ENCODE results near the gene LAMB3.

LAMB3 gene

DNA sequence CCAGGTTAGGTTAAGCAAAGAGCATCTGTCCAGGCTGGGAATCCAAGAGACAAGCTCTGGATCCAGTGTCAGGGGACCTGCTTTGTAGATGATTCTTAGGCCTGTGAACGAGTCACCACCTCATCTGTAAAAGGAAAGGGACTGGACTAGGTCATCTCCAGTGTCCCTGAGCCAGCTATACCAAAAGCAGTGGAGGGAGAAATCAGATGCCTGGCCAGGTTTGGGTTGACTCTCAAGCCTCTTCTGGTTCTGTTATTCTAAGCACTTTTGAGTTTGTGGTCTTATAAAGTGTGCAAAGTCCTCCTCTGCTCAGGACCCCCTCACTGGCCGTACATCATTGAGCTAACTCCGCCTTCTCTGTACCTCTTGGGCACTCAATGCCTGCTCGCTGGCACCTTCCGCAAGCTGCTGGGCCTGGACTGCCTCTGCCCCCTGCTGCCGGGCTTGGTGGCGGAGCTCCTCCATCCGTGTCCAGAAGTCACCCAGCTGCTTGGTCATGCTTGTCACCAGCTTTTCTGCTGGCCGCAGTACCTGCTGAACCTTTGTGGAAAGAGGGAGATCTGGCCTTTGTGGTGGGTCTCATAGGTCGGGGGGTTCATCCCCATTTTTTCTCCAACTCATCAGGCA lies 35.1 kb downstream of the LAMB3 start:
- DNase-seq: no peak

DNA sequence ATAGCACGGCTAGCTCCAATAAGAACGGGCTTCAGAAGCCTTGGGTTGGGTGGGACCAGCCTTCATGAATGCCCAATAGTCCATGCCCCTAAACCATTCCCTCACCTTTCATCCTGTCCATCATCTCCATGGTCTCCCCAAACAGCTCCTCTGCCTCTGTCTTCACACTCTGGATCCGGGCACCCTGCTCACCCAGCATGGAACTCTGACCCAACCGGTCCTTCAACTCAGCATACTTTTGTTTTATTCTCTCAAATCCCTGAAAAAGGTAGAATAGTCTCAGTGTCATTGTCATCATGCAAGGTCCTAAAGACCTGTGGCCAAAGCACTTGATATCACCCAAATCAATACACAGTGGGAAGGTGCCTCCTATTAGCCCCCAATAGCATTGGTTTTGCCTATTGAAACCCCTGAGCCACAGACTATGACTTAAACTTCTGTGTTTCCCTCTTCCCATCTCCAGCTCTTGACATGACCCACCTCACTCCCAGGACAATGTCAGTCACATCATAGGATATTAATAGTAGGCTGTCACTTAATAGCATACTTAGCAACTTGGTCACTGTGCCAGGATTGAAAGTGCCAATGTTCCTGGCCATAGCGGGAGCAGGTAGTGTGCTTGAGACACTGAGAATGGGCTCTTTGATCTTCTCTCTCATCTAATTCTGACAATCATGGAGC lies 35.7 kb downstream of the LAMB3 start:
- DNase-seq: no peak

DNA sequence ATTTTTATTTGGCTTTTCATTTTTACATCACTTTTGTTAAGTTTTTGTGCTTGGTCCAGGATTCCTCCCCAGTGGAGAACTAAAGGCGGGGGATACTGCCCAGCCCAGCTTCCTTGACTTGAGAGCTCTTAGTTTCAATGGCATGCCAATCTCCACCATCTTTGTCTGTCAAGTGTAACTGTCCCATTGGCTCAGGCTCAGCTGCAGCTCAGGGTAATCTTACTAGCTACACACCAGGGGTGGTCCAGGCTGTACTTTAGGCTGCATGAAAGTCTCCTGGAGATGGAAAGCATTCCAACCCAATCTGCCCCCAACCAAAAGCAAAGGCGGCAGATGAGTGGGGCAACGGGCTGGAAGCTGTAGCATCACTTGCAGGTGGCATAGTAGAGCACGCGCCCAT lies 37.3 kb downstream of the LAMB3 start:
- no peak for DNase-seq

DNA sequence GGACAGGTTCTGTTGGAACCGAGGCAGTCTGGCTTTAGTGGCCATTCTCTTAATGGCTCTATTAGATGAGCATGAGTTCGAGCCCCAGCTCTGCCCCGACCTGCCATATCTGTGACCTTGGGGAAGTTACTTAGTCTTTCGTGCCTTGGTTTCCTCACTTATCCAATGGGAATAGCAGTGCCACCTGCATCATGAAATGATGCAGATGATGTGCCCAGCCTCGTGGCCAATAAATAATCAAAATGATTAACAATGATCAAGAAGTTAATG lies 38.1 kb downstream of the LAMB3 start:
- no peak for DNase-seq

DNA sequence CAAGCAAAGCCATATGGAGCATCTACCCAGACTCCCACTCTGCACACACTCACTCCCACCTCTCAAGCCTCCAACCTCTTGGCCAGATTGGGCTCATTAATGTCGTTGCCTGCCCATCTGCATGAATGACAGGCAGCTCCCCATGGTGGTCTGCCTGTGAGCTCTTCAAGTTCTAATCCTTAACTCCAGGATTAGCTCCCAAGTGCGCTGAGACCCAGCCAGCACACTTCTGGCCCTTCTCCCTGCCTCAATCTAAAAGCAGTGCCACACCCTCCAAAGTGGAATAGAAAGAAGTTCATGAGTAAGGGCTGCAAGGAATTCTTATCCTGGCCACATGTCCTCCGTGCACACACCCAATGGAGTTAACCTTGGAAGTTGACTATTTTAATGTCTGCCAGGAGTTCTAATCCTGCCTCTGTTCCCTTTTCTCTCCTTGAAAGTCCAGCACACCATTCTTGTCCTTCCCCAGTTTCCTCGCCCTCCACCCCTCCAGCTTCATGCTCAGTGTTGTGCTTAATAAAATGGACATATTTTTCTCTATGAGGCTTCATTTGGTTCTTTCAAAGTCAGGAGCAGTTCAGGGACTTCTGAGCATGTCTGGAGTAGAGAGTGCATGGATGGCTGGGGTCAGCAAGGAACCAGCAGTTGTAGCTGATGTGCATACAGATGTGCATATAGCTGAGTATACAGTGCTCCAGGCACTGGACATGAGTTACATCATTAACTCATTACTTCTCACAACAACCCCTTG lies 38.6 kb downstream of the LAMB3 start:
- DNase-seq: no peak

DNA sequence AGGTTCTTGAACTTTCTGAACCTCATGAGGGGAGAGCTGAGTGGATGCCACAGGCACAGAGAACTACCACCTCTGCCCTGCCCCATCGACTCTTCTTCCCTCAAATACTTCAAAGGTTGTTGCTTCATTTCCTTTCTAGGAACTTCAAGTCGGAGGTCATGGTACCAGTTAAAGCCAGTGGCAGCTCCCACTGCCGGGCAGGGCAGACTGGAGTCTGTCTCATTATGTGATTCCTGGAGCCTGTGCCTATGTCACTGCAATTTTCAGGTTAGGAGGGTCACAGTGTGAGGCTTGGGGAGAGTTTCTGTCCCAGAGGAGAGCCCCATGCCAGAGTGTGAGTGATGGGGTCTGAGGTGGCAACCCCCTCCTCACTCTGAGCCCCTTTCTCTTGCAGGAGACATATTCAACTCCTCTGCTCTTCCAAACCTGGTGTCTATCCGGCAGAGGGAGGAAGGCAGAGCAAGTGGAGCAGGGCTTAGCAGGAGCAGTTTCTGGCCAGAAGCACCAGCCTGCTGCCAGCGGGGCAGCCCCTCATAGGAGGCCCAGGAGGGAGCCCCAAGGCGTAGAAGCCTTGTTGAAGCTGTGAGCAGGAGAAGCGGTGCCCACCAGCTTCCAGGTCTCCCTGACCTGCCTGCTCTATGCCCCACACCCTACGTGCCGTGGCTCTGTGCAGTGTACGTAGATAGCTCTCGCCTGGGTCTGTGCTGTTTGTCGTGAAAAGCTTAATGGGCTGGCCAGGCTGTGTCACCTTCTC lies 39.4 kb downstream of the LAMB3 start:
- no peak for DNase-seq

DNA sequence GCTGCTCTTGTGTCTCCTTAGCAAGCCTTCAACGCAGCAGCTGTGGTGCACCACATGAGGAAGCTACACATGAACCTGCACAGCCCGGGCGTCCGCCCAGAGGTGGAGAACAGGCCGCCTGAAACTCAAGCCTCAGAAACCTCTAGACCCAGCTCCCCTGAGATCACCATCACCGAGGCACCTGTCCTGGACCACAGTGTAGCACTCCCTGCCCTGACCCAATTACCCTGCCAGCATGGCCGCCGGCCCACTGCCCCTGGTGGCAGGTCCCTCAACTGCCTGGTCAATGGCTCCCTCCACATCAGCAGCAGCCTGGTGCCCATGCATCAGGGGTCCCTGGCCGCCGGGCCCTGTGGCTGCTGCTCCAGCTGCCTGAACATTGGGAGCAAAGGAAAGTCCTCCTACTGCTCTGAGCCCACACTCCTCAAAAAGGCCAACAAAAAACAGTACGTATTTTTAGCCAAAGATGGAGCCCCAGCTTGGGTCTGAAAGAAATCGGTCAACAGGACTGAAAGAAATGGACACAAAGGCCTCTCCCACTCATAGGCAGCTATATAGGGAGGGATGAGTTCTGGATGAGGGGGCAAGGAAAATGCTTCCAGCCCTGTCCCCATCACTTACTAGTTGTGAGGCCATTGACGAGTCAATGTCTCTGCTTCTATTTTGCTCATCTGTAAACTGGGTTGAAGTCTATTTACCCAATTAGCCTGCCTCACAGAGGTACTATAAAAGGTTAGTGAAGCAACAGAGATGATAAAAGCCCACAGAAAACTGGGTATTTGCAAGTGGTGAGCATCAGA lies 40.3 kb downstream of the LAMB3 start:
- no peak for DNase-seq

DNA sequence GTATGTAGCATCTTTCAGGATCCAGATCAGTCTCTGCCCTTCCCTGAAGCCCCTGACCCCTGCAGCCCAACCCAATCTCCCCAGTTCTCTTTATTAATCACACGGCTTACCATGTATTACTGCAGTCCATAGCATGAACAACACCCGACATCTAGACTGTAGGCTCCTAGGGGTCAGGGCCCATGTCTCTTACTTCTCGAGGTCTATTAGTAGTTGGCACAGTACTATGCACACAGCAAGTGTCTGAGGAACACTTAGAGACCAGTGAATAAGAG lies 41.7 kb downstream of the LAMB3 start:
- no peak for DNase-seq

DNA sequence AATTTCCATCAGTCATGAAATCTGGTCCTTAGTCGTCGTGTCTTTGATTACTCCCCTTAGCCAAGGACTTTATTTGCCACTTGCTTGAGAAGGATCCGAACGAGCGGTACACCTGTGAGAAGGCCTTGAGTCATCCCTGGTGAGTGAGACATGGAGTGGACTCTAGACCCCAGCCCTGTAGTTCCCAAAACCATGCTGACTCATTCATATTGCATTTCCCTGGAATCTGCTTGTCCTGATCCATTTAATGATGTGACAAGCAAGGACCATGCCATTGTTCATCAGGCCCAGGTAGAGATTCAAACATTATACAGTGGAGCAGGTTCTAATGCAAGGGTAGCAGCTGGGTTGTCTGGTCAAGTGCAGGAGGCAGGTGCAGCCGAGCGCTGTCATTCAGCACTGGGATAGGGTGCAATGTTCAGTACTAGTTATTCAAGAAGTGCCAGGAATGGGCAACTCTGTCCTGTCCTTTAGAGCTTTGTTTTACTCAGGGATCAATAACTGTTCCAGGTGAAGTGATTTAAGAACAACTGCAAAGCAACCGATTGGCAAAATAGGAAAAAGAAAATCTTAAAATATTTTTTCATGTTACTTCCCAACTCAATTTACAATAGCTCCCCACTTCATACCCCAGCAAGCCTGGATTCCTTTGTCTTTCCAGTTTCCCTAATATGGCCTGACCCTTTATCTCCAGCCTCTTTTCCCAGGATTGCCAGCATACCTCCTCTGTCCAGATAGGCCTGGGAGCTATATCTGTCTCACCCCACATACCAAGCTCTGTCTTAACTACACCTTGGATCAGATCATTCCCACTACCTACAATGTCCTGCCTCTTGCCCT lies 42.2 kb downstream of the LAMB3 start:
- DNase-seq: no peak

DNA sequence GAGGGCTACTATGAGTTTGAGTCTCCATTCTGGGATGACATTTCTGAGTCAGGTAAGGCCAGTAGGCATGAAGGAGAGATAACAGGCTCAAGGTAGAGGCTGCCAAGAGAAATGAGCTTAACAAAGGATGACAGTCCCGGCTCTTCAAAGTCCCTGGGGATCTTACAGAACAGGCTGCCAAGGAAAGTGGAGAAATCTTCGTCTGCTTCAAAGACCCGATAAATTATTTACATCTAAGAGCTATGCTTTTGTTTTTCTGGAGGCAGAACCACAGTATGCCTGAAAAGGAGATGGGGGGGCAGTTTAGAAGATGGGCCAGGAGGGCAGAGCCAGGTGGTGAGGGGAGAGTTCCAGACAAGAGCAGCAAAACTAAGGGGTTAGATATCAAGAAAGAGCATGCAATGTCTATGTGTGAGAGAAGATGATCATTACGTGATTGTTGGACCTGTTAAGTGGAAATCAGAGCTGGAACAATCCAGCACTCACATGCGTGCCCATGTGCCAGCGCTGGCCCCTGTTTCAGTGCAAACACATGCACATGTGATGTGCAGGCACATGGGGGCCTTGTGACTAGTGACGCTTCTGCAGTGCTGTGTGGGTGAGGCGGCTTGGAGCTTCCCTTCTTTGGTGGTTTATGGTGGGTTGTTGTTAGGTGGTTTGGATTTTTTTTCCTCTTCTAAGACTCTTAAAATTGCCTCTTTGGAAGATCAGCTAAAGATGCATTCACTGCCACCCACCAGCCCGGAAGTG lies 43.0 kb downstream of the LAMB3 start:
- DNase-seq: no peak

DNA sequence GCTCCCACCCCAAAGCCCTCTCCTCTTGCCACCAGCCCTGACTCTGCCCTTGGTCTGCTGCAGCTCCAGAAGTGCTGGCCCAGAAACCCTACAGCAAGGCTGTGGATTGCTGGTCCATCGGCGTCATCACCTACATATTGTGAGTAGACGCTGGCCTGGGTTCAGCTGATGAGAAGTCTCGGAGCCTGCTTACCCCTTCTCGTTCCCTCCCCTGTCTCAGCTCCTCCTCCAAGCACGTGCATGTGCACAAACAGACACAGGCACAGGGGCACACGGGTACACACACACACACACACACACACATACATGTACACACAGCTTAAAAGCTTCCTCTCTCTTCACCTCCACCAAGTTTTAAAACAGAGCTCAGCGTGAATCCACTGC lies 44.4 kb downstream of the LAMB3 start:
- no peak for DNase-seq

DNA sequence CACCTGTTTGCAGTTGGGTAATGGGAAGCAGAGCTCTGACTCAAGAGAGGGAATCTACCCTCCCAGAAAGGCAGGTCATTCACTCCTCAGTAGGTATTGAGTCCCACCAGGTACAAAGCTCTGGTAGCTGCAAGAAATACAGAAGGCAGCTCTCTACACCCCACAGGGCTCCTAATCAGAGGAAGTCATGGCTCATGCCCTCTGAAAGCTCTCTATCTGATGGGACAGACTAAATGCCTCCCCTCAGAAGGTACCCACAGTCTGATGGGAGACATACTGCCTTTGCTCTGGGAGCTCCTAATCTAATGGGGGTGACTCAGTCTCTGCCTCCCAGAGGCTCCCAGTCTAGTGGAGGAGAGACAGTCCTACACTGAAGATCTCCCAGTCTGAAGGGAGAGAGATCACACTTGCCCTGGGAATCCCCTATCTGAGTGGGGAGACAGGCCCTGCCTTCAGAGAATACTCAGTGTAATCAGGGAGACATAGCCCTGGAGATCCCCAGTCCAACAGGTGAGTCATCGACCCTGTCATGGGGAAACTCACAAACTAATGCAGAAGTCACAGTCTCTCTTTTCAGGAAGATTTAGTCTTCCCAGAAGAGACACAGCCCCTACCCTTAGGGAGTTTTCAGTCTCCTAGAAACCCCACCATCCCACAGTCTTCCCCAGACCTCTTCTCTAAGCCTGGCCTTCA lies 45.0 kb downstream of the LAMB3 start:
- DNase-seq: peak; percentile 32 to 42

DNA sequence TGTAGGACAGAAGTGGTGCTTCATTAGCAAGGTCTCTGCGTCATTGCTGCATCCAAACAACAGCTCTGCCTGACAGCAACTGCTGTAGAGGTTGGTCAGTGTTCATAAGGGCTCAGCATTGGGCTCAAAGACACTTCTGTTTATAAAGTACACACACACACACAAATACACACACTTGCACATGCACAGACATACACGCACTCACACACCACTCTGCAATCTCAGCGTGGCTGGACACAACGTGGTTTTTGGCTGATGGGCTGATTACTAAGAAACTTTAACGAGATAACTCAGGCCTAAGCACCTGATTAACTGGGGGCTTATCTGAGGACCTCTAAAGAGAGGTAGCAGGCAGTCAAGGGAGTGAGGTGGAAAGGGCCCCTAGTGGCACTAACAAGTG lies 48.3 kb downstream of the LAMB3 start:
- DNase-seq: no peak

DNA sequence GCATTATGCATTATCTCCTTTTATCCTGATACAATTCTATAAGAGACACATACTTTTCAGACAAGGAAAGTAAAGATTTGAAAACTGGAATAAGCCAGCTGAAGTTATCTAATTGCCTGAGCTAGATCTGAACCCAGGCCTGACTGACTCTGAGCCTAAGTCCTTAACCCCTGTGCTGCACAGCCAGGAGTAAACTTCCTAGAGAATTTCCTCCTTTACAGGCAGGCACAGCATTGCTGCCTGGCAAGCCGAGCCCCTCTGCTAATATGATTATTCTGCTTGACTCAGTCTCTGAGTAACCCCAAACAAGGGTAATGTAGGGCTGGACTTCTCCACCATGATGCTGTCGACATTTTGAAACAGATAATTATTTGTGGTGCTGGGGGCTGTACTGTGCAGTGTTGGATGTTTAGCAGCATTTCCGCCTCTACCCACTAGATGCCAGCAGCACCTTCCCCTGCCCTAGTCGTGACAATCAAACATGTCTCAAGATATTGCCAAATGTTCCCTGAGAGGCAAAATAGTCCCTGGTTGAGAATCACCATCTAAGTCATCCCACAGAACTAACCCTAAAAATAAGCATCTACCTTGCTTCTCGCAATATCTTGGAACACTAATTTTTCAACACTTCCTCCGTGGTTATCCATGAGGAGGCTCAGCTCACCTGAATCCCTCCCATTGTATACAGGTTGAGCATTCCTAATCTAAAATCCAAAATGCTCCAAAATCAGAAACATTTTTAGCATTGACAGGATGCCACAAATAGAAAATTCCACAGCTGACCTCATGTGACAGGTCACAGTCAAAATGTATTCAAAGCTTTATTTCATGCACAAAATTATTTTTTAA lies 50.2 kb downstream of the LAMB3 start:
- peak; percentile 38 to 40 for DNase-seq

DNA sequence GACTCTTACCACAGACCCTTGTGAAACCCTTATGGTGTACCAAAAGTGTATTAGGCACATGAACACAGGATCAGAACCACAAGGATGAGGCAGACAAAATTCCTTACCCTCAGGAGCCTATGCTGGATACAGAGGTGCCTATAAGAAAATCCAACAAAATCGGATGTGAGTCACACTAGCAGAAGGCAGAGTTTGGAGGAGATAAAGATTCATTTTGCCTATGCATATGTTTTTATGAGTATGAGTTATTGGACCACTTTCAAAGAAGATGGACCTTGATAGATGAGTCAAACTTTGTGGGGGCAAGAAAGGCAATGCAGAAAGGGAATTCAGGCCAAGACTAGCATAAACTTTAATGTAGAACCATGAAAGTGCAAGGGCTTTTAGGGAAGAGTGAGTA lies 51.7 kb downstream of the LAMB3 start:
- no peak for DNase-seq

DNA sequence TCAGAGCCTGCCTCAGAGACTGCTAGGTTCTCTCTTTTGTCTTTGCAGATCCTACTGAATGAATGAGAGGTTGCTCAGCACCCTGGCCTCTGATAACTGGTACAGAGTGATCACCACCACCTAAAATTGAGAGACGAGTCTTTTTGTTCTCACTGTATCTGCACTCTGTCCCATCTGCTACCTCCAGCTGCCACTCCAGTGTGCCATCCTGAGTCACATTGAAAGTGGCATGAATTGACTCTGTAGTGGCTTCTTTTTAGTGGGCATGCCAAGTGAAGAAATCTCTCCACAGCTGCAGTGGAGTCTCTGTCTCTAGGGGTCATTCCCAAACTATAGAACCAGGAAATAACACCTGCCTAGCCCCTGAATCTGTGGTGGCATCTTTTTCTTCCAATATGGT lies 54.0 kb downstream of the LAMB3 start:
- no peak for DNase-seq

DNA sequence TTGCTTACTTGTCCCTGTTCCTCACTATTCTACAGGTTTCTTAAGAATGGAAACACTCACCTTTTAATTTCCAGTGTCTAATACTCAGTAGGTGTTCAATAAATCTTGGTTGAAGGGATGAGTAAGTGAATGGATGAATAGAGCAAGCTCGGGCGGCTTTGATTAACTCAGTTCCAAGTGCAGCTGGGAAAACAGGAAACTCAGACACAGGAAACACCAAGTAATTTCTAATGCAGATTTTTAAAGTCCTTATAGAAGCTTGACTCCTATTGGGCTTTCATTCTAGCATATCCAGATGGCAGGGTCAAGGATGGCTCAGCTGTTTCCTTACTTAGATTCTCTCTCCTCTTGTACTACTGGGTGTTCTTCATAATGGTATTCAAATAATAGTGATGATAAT lies 54.7 kb downstream of the LAMB3 start:
- DNase-seq: no peak

DNA sequence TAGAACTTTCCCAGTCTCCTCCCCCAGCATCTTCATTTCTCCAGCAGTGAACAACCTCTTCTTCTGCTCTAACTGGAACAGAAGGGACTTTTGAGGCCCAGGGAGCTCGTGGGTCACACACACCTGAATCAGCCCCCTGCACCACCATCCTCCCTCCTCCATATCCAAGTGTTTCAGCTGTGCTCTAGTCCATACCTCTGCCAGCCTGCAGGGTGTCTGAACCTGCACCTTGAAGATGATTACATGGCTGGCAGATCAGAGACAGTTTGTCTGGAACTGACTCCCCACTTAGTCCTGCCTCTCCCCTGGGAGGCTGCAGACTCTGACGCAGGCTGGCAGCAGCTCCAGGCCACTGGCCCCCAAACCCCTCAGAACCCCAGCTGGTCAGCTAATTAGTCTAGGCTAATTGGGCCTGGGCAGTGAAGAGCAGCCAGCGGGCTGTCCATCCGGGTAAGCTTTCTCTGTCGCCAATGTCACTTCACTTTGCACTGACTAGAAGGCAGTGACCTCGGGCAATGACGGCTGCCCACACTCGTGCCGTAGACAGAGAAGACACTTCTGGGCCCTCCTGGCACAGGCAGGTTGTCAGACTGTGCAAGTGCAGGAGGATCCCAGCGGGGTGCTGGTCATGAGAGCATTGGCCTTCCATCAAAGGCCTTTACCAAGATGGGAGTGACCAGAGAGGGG lies 56.5 kb downstream of the LAMB3 start:
- DNase-seq: no peak

DNA sequence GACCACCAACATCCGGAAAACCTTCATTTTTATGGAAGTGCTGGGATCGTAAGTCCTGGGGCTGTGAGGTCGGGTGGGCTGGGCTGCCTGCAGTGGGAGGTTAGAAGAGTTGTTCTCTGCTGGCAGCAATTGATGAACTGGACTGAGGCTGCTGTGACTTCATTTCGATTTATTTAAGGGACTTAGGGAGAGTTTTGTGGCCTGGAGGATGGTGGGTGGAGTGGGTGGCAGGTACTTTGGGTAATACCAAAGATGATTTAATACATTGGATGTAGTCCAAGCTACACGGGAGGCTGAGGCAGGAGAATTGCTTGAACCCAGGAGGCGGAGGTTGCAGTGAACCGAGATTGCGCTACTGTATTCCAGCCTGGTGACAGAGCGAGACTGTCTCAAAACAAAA lies 57.2 kb downstream of the LAMB3 start:
- no peak for DNase-seq

Measured in stimulated activated CD4-positive, alpha-beta T cell treated with anti-CD3 and anti-CD28 coated beads, Interleukin-2, amount 100 ng/mL, for 24 hours (primary cell).